Keratinocyte (primary cell): ENCODE data around the gene HPD. TPM values are rescaled to one million over a fixed set of nuclear protein-coding genes. Genes with fewer than 3 reads are reported as not detected.

ENCODE experiments used
- DNase-seq: peaks from one replicate; pipeline ENCODE4 v3.0.0-alpha.2; 2011; ENCODE audit warnings: low read depth, missing footprints, low spot score
- FAIRE-seq: peaks from 2 replicates; lab custom pipeline; 2011; peaks lifted over from hg19 to GRCh38; lab: Jason Lieb, UNC
- H2AFZ ChIP-seq: 2 replicates; pipeline ENCODE4 v1.6.0; 2012; ENCODE audit warnings: low read length, control low read depth, inconsistent platforms; ENCODE audit not compliant: control insufficient read depth
- H3K27ac ChIP-seq: 2 replicates; pipeline ENCODE4 v1.5.1; 2011; ENCODE audit warnings: low read length; ENCODE audit not compliant: control insufficient read depth, insufficient read depth
- H3K27me3 ChIP-seq: 3 replicates; pipeline ENCODE4 v1.6.0; 2011; ENCODE audit warnings: low read length; ENCODE audit not compliant: control insufficient read depth, insufficient read depth; ENCODE audit errors: extremely low read depth
- H3K36me3 ChIP-seq, 2 experiments: 2 replicates in 1 of 2; 3 replicates in 1 of 2; pipeline ENCODE4 v1.5.1; 2011; ENCODE audit warnings: low read length in 2 of 2, mild to moderate bottlenecking in 1 of 2; ENCODE audit not compliant: control insufficient read depth in 2 of 2, insufficient read depth in 2 of 2; ENCODE audit errors: extremely low read depth in 1 of 2
- H3K4me1 ChIP-seq: 3 replicates; pipeline ENCODE4 v1.5.1; 2011; ENCODE audit warnings: low read length; ENCODE audit not compliant: control insufficient read depth, insufficient read depth; ENCODE audit errors: extremely low read depth
- H3K4me2 ChIP-seq: 3 replicates; pipeline ENCODE4 v1.6.0; 2011; ENCODE audit warnings: low read depth, low read length; ENCODE audit not compliant: control insufficient read depth, insufficient read depth; ENCODE audit errors: extremely low read depth
- H3K4me3 ChIP-seq, 3 experiments: fragments of 200-600 bp in 1 of 3; sonication (generic) in 1 of 3; 2 replicates in 2 of 3; 3 replicates in 1 of 3; pipeline ENCODE4 v1.5.1; 2011 to 2016; ENCODE audit warnings: low read length in 3 of 3, mild to moderate bottlenecking in 3 of 3, control low read depth in 2 of 3, inconsistent platforms in 1 of 3, low read depth in 1 of 3, mixed read lengths in 1 of 3, mixed run types in 1 of 3, moderate library complexity in 1 of 3; ENCODE audit not compliant: control insufficient read depth in 2 of 3, insufficient read depth in 2 of 3; ENCODE audit errors: extremely low read depth in 1 of 3
- H3K79me2 ChIP-seq: 2 replicates; pipeline ENCODE4 v1.6.0; 2012; ENCODE audit warnings: low read length; ENCODE audit not compliant: control insufficient read depth, insufficient read depth
- H3K9ac ChIP-seq: 3 replicates; pipeline ENCODE4 v1.6.0; 2011; ENCODE audit warnings: low read length; ENCODE audit not compliant: control insufficient read depth, insufficient read depth; ENCODE audit errors: extremely low read depth
- H3K9me1 ChIP-seq: 3 replicates; pipeline ENCODE4 v1.6.0; 2011; ENCODE audit warnings: low read length; ENCODE audit not compliant: control insufficient read depth, insufficient read depth; ENCODE audit errors: extremely low read depth
- H3K9me3 ChIP-seq: 2 replicates; pipeline ENCODE4 v1.5.1; 2012; ENCODE audit warnings: low read depth, low read length; ENCODE audit not compliant: control insufficient read depth
- H4K20me1 ChIP-seq: 3 replicates; pipeline ENCODE4 v1.6.0; 2011; ENCODE audit warnings: low read length; ENCODE audit not compliant: control insufficient read depth, insufficient read depth; ENCODE audit errors: extremely low read depth
- EZH2 ChIP-seq: IDR thresholded peaks from one replicate; pipeline ENCODE4 v1.6.1; 2012; ENCODE audit warnings: inconsistent platforms, mild to moderate bottlenecking, low read length, moderate library complexity
- dilution Hi-C: fragments of 300-500 bp; cut with MboI; formaldehyde crosslinking; loops from one replicate; pipeline ENCODE4 v1.7.0; 2020; ENCODE audit warnings: low sequenced_read_pairs; ENCODE audit not compliant: extremely low pct_ligation_motif_present
- polyA plus RNA-seq, 5 experiments: library from polyadenylated mRNA; depleted of rRNA in 3 of 5; stranded (reverse) in 3 of 5; stranded (forward) in 1 of 5; unstranded in 1 of 5; fragments of >200 nt; gene quantifications; 1 replicate in 1 of 5; 2 replicates in 3 of 5; 3 replicates in 1 of 5; pipeline versions ENCODE4 v1.2.1 to v1.2.3, GENCODE V29; 2011 to 2012; ENCODE audit warnings: missing spikeins in 2 of 5, low read depth in 1 of 5, low replicate concordance in 1 of 5
- TF ChIP-seq, protein P1 (sequence below), 3 experiments: IDR thresholded peaks in 1 of 3; conservative IDR thresholded peaks in 1 of 3; optimal IDR thresholded peaks in 1 of 3; 2 replicates in 2 of 3; 3 replicates in 1 of 3; pipeline versions ENCODE3 to v1.5.1; 2011; ENCODE audit warnings: low read length in 3 of 3, mild to moderate bottlenecking in 3 of 3, moderate library complexity in 2 of 3, control low read depth in 1 of 3, inconsistent platforms in 1 of 3; ENCODE audit not compliant: insufficient read depth in 2 of 3; ENCODE audit errors: extremely low read depth in 1 of 3

Gene HPD
- polyA plus RNA-seq, 1 donor (not counting 4 experiments of a cell fraction or from before 2014, with no cell fraction given) = not detected

DNA sequence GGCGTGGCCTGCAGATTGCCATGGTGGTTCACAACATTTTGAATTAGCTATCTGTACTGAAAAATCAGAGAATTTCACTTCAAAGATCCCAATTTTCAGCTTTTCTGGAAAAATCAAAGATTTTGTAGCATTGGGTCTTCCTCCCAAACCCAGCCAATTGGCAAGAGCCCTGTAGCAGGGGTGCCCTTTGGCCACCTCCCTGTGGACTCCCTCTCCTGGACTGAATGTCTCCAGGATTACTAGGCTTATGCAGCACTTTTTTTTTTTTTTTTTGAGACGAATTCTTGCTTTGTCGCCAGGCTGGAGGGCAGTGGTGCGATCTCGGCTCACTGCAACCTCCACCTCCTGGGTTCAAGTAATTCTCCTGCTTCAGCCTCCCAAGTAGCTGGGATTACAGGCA lies 39.6 kb upstream of the HPD start:
- no peak overlapping the region for H3K9ac ChIP-seq
- H3K27ac ChIP-seq = no peak overlapping the region
- H2AFZ ChIP-seq = no peak overlapping the region
- H4K20me1 ChIP-seq = no peaks in the 10 kb centered on the region
- no peaks in the 10 kb centered on the region for H3K27me3 ChIP-seq
- no peak overlapping the region for H3K4me2 ChIP-seq
- H3K79me2 ChIP-seq = peaks cover 24% of the 10 kb centered on the region
- H3K4me3 ChIP-seq = no peak overlapping the region
- FAIRE-seq = no peak
- no peaks in the 10 kb centered on the region for H3K9me3 ChIP-seq
- dilution Hi-C loops = no loop called here
- H3K4me1 ChIP-seq = peaks cover 12% of the 10 kb centered on the region
- DNase-seq = no peak
- peaks cover 37 to 39% of the 10 kb centered on the region in 2 experiments for H3K36me3 ChIP-seq
- no peaks in the 10 kb centered on the region for H3K9me1 ChIP-seq
- TF ChIP-seq EZH2 = no peak

DNA sequence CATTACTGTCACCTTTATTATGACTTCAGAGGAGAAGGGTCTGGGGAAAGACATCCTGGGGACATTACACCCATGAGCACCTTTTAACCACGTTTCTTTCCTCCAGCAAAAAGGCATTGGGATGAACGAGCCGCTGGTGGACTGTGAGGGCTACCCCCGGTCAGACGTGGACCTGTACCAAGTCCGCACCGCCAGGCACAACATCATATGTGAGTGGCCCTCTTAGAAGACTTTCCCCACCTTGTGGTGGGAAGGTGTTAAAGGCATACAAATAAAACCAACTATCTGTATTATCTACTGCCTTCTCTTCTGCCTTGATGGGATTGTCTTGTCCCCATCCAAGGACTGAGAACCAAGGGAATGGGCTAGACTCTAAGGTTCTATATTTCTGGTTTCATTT lies 36.0 kb upstream of the HPD start:
- TF ChIP-seq, protein P1, sequence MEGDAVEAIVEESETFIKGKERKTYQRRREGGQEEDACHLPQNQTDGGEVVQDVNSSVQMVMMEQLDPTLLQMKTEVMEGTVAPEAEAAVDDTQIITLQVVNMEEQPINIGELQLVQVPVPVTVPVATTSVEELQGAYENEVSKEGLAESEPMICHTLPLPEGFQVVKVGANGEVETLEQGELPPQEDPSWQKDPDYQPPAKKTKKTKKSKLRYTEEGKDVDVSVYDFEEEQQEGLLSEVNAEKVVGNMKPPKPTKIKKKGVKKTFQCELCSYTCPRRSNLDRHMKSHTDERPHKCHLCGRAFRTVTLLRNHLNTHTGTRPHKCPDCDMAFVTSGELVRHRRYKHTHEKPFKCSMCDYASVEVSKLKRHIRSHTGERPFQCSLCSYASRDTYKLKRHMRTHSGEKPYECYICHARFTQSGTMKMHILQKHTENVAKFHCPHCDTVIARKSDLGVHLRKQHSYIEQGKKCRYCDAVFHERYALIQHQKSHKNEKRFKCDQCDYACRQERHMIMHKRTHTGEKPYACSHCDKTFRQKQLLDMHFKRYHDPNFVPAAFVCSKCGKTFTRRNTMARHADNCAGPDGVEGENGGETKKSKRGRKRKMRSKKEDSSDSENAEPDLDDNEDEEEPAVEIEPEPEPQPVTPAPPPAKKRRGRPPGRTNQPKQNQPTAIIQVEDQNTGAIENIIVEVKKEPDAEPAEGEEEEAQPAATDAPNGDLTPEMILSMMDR (optimal IDR thresholded peaks at IDR 0.05 in 1 of 3, IDR thresholded peaks at IDR 0.05 in 1 of 3, conservative IDR thresholded peaks at IDR 0.05 in 1 of 3; ENCODE audit: extremely low read depth in 1 of 3, insufficient read depth in 2 of 3, low read length in 3 of 3) = peak in 2 of 3 experiments; percentile 14 to 23
- TF ChIP-seq EZH2 = no peak
- Histone ChIP-seq H4K20me1 (no peaks in the 10 kb centered on the region), H3K79me2 (peaks cover 49% of the 10 kb centered on the region), H3K4me1 (peaks cover 17% of the 10 kb centered on the region), H3K4me3 (no peak overlapping the region), H3K9ac (peak overlapping the region; percentile 65), H3K27ac (peak overlapping the region; percentile 63), H3K9me1 (no peaks in the 10 kb centered on the region), H3K36me3 (peaks cover 19 to 24% of the 10 kb centered on the region in 2 experiments), H3K9me3 (no peaks in the 10 kb centered on the region), H2AFZ (no peak overlapping the region), H3K27me3 (no peaks in the 10 kb centered on the region), H3K4me2 (peak overlapping the region; percentile 47)
- dilution Hi-C loops = no loop called here
- no peak for DNase-seq
- FAIRE-seq = no peak

DNA sequence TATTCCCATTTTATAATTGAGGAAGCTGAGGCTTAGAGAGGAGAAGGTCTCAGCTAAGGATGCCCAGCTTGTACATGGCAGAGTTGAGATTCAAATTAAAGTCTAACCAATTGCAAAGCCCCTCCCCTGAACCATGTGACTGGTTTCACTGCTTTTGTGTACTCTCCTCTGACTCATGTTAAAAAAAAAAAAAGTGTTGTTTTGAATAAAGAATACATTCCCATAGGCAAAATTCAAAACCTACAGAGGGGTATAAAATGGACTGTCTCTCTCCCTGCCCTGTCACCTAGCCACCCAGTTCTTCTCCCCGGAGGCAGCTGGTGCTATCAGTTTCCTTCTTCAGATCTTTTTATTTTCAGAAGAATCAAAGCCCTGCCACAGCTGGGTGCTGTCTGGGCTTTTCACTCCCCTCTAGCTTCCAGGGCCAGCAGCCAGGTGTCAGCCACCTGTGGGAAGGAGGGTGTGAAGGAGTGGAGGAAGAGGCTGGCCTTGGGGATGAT lies 35.4 kb upstream of the HPD start:
- Histone ChIP-seq H3K79me2 (peaks cover 55% of the 10 kb centered on the region), H2AFZ (no peak overlapping the region), H3K4me1 (peaks cover 20% of the 10 kb centered on the region), H3K4me2 (peak overlapping the region; percentile 47), H3K9me1 (no peaks in the 10 kb centered on the region), H3K9ac (peak overlapping the region; percentile 65), H3K36me3 (peaks cover 18 to 19% of the 10 kb centered on the region in 2 experiments), H3K27me3 (no peaks in the 10 kb centered on the region), H3K9me3 (no peaks in the 10 kb centered on the region), H3K27ac (peak overlapping the region; percentile 63), H3K4me3 (peak overlapping the region in 1 of 3 experiments; percentile 4), H4K20me1 (no peaks in the 10 kb centered on the region)
- TF ChIP-seq, protein P1 (optimal IDR thresholded peaks at IDR 0.05 in 1 of 3, IDR thresholded peaks at IDR 0.05 in 1 of 3, conservative IDR thresholded peaks at IDR 0.05 in 1 of 3; ENCODE audit: extremely low read depth in 1 of 3, insufficient read depth in 2 of 3, low read length in 3 of 3) = no peak
- TF ChIP-seq EZH2 = no peak
- FAIRE-seq = no peak
- DNase-seq = no peak
- dilution Hi-C loops = no loop called here
